WTC11 (cell line): ENCODE results near the gene STS. TPM values are rescaled to one million over a fixed set of nuclear protein-coding genes. Genes with fewer than 3 reads are reported as not detected.
A peak's percentile ranks its signal among the peaks of the same experiment; 100 is the strongest.

ENCODE experiments used
- ATAC-seq: fragments of 200-7000 bp; cut with Tn5 transposase; 2 replicates; pipeline ENCODE4 v1.10.0; 2021; ENCODE audit warnings: mild to moderate bottlenecking, moderate library complexity
- CTCF ChIA-PET: fragments of 300-600 bp; sonication (Branson Sonifier 250); formaldehyde crosslinking; loops from one replicate; lab custom pipeline; 2021; ENCODE audit warnings: antibody characterized with exemption; lab: Charles Lee
- POLR2A ChIA-PET: fragments of 350-600 bp; sonication (Branson Sonifier 250); formaldehyde crosslinking; loops from one replicate; lab custom pipeline; 2021; ENCODE audit warnings: antibody characterized with exemption; lab: Charles Lee
- DNase-seq: peaks from one replicate; pipeline ENCODE4 v3.0.0; 2021; ENCODE audit warnings: low spot score
- H3K27ac Mint-ChIP-seq: 2 replicates; pipeline ENCODE4 v1.8.0; 2021; ENCODE audit warnings: mixed read lengths
- H3K27me3 Mint-ChIP-seq: 2 replicates; pipeline ENCODE4 v1.8.0; 2021; ENCODE audit warnings: low read depth, mild to moderate bottlenecking, moderate library complexity, mixed read lengths
- H3K36me3 Mint-ChIP-seq: 2 replicates; pipeline ENCODE4 v1.8.0; 2021; ENCODE audit warnings: mixed read lengths
- H3K4me1 Mint-ChIP-seq: 2 replicates; pipeline ENCODE4 v1.8.0; 2022; ENCODE audit warnings: mixed read lengths
- H3K4me3 Mint-ChIP-seq: 2 replicates; pipeline ENCODE4 v1.8.0; 2021; ENCODE audit warnings: mild to moderate bottlenecking, moderate library complexity, mixed read lengths
- H3K9me3 Mint-ChIP-seq: 2 replicates; pipeline ENCODE4 v1.8.0; 2021; ENCODE audit warnings: mixed read lengths
- AR ChIP-seq: fragments of 250-450 bp; sonication (Bioruptor Pico); IDR thresholded peaks from 2 replicates; pipeline ENCODE4 v1.9.0; 2021; ENCODE audit warnings: mild to moderate bottlenecking
- ARID4B ChIP-seq: sonication (generic); formaldehyde crosslinking; IDR thresholded peaks from 2 replicates; pipeline ENCODE4 v1.8.0; 2023; ENCODE audit warnings: missing genetic modification reagents, mild to moderate bottlenecking, borderline replicate concordance
- EMX1 ChIP-seq: fragments of 250-450 bp; sonication (Bioruptor Pico); IDR thresholded peaks from 2 replicates; pipeline ENCODE4 v1.8.0; 2021; ENCODE audit warnings: mild to moderate bottlenecking
- FOXJ3 ChIP-seq: sonication (generic); formaldehyde crosslinking; IDR thresholded peaks from 2 replicates; pipeline ENCODE4 v1.9.0; 2021; ENCODE audit warnings: missing genetic modification reagents, mild to moderate bottlenecking, borderline replicate concordance
- FOXP1 ChIP-seq: sonication (generic); formaldehyde crosslinking; IDR thresholded peaks from 2 replicates; pipeline ENCODE4 v1.8.0; 2022; ENCODE audit warnings: missing genetic modification reagents, mild to moderate bottlenecking, moderate library complexity, borderline replicate concordance
- GABPB1 ChIP-seq: sonication (generic); formaldehyde crosslinking; IDR thresholded peaks from 2 replicates; pipeline ENCODE4 v1.8.1; 2023; ENCODE audit warnings: mild to moderate bottlenecking, missing genetic modification reagents
- PRRX2 ChIP-seq: fragments of 250-450 bp; sonication (Bioruptor Pico); IDR thresholded peaks from 2 replicates; pipeline ENCODE4 v1.8.0; 2021; ENCODE audit warnings: mild to moderate bottlenecking
- ZNF281 ChIP-seq: sonication (generic); formaldehyde crosslinking; IDR thresholded peaks from 2 replicates; pipeline ENCODE4 v1.8.0; 2023; ENCODE audit warnings: mild to moderate bottlenecking, missing genetic modification reagents
- ZNF423 ChIP-seq: fragments of 250-450 bp; sonication (Bioruptor Pico); IDR thresholded peaks from 2 replicates; pipeline ENCODE4 v2.1.2; 2022; ENCODE audit warnings: mild to moderate bottlenecking, moderate library complexity
- ZNF671 ChIP-seq: fragments of 250-450 bp; sonication (Bioruptor Pico); IDR thresholded peaks from 2 replicates; pipeline ENCODE4 v1.8.0; 2021; ENCODE audit warnings: mild to moderate bottlenecking
- total RNA-seq: library from RNA; stranded (reverse); gene quantifications from 3 replicates; pipeline ENCODE4 v1.2.3, GENCODE V29; 2021

The STS gene
- total RNA-seq, 1 experiment from 2014 or later, result 1.3 TPM

GRCh38 chrX:7154041-7154597 lies 6.6 kb downstream of the STS start (continued):
- TF ChIP-seq ARID4B (CRISPR knock-in tag) (no peak), AR (no peak), ZNF423 (no peak), FOXJ3 (no peak), FOXP1 (CRISPR knock-in tag) (no peak)
- TF ChIP-seq, all 79 proteins: peak for 0

GRCh38 chrX:7155163-7155562 lies 7.7 kb downstream of the STS start:
- H3K36me3 Mint-ChIP-seq, result no peaks in the 10 kb centered on the region
- ChIA-PET CTCF (no interaction called here), POLR2A (no interaction called here)
- no peak overlapping the region for H3K27ac Mint-ChIP-seq
- peaks cover 28% of the 10 kb centered on the region for H3K4me1 Mint-ChIP-seq
- ATAC-seq (no peak), DNase-seq (no peak)
- TF ChIP-seq ZNF281 (CRISPR knock-in tag), result no peak
- no peaks in the 10 kb centered on the region for H3K9me3 Mint-ChIP-seq
- no peak overlapping the region for H3K4me3 Mint-ChIP-seq
- H3K27me3 Mint-ChIP-seq, result no peaks in the 10 kb centered on the region; the same call in 1 of the 2 replicates

GRCh38 chrX:7156879-7157278 lies 9.4 kb downstream of the STS start:
- ATAC-seq, result no peak
- Mint-ChIP-seq H3K9me3 (no peaks in the 10 kb centered on the region), H3K27me3 (no peaks in the 10 kb centered on the region; the same call in 1 of the 2 replicates), H3K36me3 (no peaks in the 10 kb centered on the region), H3K4me1 (peaks cover 30% of the 10 kb centered on the region), H3K4me3 (no peak overlapping the region), H3K27ac (no peak overlapping the region)
- ChIA-PET CTCF (interaction anchor here (1.0 kb wide), 1 partner anchor 14 kb away, joined by 3 read pairs; no protein-coding TSS in a partner anchor), POLR2A (no interaction called here)
- TF ChIP-seq GABPB1 (peak; percentile 55; the same call in 1 of the 2 replicates), PRRX2 (CRISPR knock-in tag) (no peak), EMX1 (CRISPR knock-in tag) (no peak), ZNF671 (CRISPR knock-in tag) (no peak)
- no peak for DNase-seq
